Activated CD4-positive, alpha-beta memory T cell treated with anti-CD3 and anti-CD28 coated beads for 36 hours (primary cell): ENCODE measurements around the gene SPDYE4. TPM values are rescaled to one million over a fixed set of nuclear protein-coding genes. Genes with fewer than 3 reads are reported as not detected.

Experiments
- CTCF ChIA-PET: fragments of 350-600 bp; sonication (Branson Sonifier 250); formaldehyde crosslinking; loops from one replicate; lab custom pipeline; 2021; ENCODE audit warnings: antibody characterized with exemption, inconsistent platforms; lab: Charles Lee
- POLR2A ChIA-PET: fragments of 350-600 bp; sonication (Branson Sonifier 250); formaldehyde crosslinking; loops from one replicate; lab custom pipeline; 2021; ENCODE audit warnings: antibody characterized with exemption; lab: Charles Lee
- DNase-seq: peaks from one replicate; pipeline ENCODE4 v3.0.0-alpha.2; 2020
- H3K27ac Mint-ChIP-seq: one replicate; pipeline ENCODE4 v1.8.0; 2021; ENCODE audit warnings: mixed read lengths
- H3K27me3 Mint-ChIP-seq: one replicate; pipeline ENCODE4 v1.8.0; 2021; ENCODE audit warnings: mixed read lengths
- H3K36me3 Mint-ChIP-seq: one replicate; pipeline ENCODE4 v1.8.0; 2021; ENCODE audit warnings: mixed read lengths
- H3K4me1 Mint-ChIP-seq: one replicate; pipeline ENCODE4 v1.8.0; 2021; ENCODE audit warnings: low read depth, mixed read lengths
- H3K4me3 Mint-ChIP-seq: one replicate; pipeline ENCODE4 v1.8.0; 2021; ENCODE audit warnings: mild to moderate bottlenecking, mixed read lengths
- H3K9me3 Mint-ChIP-seq: one replicate; pipeline ENCODE4 v1.8.0; 2021; ENCODE audit warnings: mixed read lengths
- intact Hi-C: fragments of 100-400 bp; cut with micrococcal nuclease; formaldehyde crosslinking; loops from one replicate; pipeline ENCODE4 v1.15.1; 2023
- total RNA-seq, 2 experiments: library from RNA; stranded (reverse); gene quantifications; one replicate each; pipeline ENCODE4 v1.2.3, GENCODE V29; 2021

Gene SPDYE4
- total RNA-seq, 2 experiments from 2014 or later: not detected

- no peak overlapping the region for H3K4me3 Mint-ChIP-seq
- intact Hi-C loops: no loop called here
- no peaks in the 10 kb centered on the region for H3K36me3 Mint-ChIP-seq
- peaks cover 1% of the 10 kb centered on the region for H3K27me3 Mint-ChIP-seq
- CTCF ChIA-PET: no interaction called here
- no peaks in the 10 kb centered on the region for H3K9me3 Mint-ChIP-seq
- H3K4me1 Mint-ChIP-seq: no peaks in the 10 kb centered on the region
- DNase-seq: no peak
- H3K27ac Mint-ChIP-seq: no peak overlapping the region
- POLR2A ChIA-PET: no interaction called here
These were observed 38.8 kb downstream of the SPDYE4 start for GRCh38 chr17:8719291-8720246.

- Mint-ChIP-seq H3K27ac (no peak overlapping the region), H3K27me3 (peaks cover 1% of the 10 kb centered on the region), H3K9me3 (no peaks in the 10 kb centered on the region), H3K4me3 (no peak overlapping the region), H3K36me3 (no peaks in the 10 kb centered on the region), H3K4me1 (no peaks in the 10 kb centered on the region)
- POLR2A ChIA-PET: no interaction called here
- CTCF ChIA-PET: interaction anchor here (1.0 kb wide), 1 partner anchor 308 kb away, joined by 4 read pairs; no protein-coding TSS in a partner anchor
- DNase-seq: no peak
- intact Hi-C loops: no loop called here
These were observed 40.3 kb downstream of the SPDYE4 start for GRCh38 chr17:8718001-8718563.

DNA sequence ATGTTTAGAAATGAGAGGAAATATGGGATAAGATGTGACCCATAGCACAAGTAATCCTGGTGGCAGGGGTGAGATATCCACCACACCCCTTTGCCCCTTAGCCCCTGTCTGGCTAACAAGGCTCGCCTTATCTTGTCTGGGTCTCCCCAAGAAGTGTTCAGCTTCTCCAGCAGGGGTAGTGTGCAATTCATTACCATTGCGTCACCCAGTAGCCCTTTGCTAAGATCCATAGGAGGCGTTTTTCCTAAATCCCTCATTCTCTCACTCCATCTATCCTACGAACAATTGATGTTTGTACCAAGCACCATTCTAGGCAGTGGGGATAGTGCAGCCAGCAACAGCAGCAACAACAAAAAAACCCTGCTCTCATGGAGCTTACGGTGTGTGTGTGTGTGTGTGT, 44.5 kb downstream of the SPDYE4 start:
- no peaks in the 10 kb centered on the region for H3K9me3 Mint-ChIP-seq
- H3K36me3 Mint-ChIP-seq: no peaks in the 10 kb centered on the region
- intact Hi-C loops: no loop called here
- no peak for DNase-seq
- H3K4me3 Mint-ChIP-seq: no peak overlapping the region
- H3K4me1 Mint-ChIP-seq: no peaks in the 10 kb centered on the region
- H3K27me3 Mint-ChIP-seq: peaks cover 14% of the 10 kb centered on the region
- no peak overlapping the region for H3K27ac Mint-ChIP-seq
- ChIA-PET POLR2A (no interaction called here), CTCF (no interaction called here)

GRCh38 chr17:8713315-8713714, 45.0 kb downstream of the SPDYE4 start:
- Mint-ChIP-seq H3K36me3 (no peaks in the 10 kb centered on the region), H3K4me3 (no peak overlapping the region), H3K27ac (no peak overlapping the region), H3K4me1 (no peaks in the 10 kb centered on the region), H3K9me3 (no peaks in the 10 kb centered on the region), H3K27me3 (peaks cover 14% of the 10 kb centered on the region)
- DNase-seq: no peak
- CTCF ChIA-PET: no interaction called here
- POLR2A ChIA-PET: no interaction called here
- intact Hi-C loops: no loop called here

DNA sequence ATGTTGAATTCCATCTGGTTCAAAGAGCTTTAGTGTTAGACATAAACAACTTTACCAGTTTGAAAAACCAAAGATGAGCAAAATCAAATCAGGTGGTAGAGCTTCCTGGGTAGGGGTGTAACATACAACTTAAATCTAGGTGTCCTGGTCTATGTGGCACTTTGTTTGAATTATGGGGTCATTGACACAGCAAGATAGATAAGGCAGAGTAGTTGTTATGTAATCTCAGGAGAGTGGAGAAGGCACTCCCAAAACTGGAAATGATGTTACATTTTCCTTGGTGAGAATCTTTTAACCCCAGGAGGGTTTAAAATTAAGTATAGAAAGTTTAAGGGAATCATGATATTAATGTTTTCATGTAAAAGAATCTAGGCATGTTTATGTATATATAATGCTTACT, 45.6 kb downstream of the SPDYE4 start:
- H3K4me1 Mint-ChIP-seq: no peaks in the 10 kb centered on the region
- H3K4me3 Mint-ChIP-seq: no peak overlapping the region
- CTCF ChIA-PET: no interaction called here
- intact Hi-C loops: no loop called here
- DNase-seq: no peak
- no peaks in the 10 kb centered on the region for H3K9me3 Mint-ChIP-seq
- H3K27ac Mint-ChIP-seq: no peak overlapping the region
- H3K36me3 Mint-ChIP-seq: no peaks in the 10 kb centered on the region
- H3K27me3 Mint-ChIP-seq: peaks cover 20% of the 10 kb centered on the region
- POLR2A ChIA-PET: no interaction called here

GRCh38 chr17:8711291-8711690, 47.1 kb downstream of the SPDYE4 start:
- no peaks in the 10 kb centered on the region for H3K4me1 Mint-ChIP-seq
- ChIA-PET POLR2A (no interaction called here), CTCF (no interaction called here)
- no peaks in the 10 kb centered on the region for H3K36me3 Mint-ChIP-seq
- peaks cover 24% of the 10 kb centered on the region for H3K27me3 Mint-ChIP-seq
- no peak overlapping the region for H3K27ac Mint-ChIP-seq
- intact Hi-C loops: no loop called here
- H3K9me3 Mint-ChIP-seq: no peaks in the 10 kb centered on the region
- no peak overlapping the region for H3K4me3 Mint-ChIP-seq
- no peak for DNase-seq

- peaks cover 25% of the 10 kb centered on the region for H3K27me3 Mint-ChIP-seq
- no peak for DNase-seq
- H3K27ac Mint-ChIP-seq: no peak overlapping the region
- H3K4me3 Mint-ChIP-seq: no peak overlapping the region
- H3K4me1 Mint-ChIP-seq: no peaks in the 10 kb centered on the region
- no peaks in the 10 kb centered on the region for H3K9me3 Mint-ChIP-seq
- POLR2A ChIA-PET: no interaction called here
- intact Hi-C loops: no loop called here
- CTCF ChIA-PET: no interaction called here
- no peaks in the 10 kb centered on the region for H3K36me3 Mint-ChIP-seq
These were observed 47.5 kb downstream of the SPDYE4 start for GRCh38 chr17:8710813-8711212.

- intact Hi-C loops: no loop called here
- H3K9me3 Mint-ChIP-seq: no peaks in the 10 kb centered on the region
- no peak for DNase-seq
- ChIA-PET CTCF (no interaction called here), POLR2A (no interaction called here)
- peaks cover 30% of the 10 kb centered on the region for H3K27me3 Mint-ChIP-seq
- H3K36me3 Mint-ChIP-seq: no peaks in the 10 kb centered on the region
- H3K4me3 Mint-ChIP-seq: no peak overlapping the region
- no peak overlapping the region for H3K27ac Mint-ChIP-seq
- no peaks in the 10 kb centered on the region for H3K4me1 Mint-ChIP-seq
These were observed 49.3 kb downstream of the SPDYE4 start for GRCh38 chr17:8709006-8709405.

- H3K4me3 Mint-ChIP-seq: no peak overlapping the region
- no peaks in the 10 kb centered on the region for H3K9me3 Mint-ChIP-seq
- DNase-seq: no peak
- peaks cover 32% of the 10 kb centered on the region for H3K27me3 Mint-ChIP-seq
- no peaks in the 10 kb centered on the region for H3K36me3 Mint-ChIP-seq
- ChIA-PET POLR2A (interaction anchor here (0.5 kb wide), 1 partner anchor 577 kb away, joined by 3 read pairs; no protein-coding TSS in a partner anchor), CTCF (no interaction called here)
- no peaks in the 10 kb centered on the region for H3K4me1 Mint-ChIP-seq
- intact Hi-C loops: no loop called here
- no peak overlapping the region for H3K27ac Mint-ChIP-seq
These were observed 50.3 kb downstream of the SPDYE4 start for GRCh38 chr17:8708025-8708461.

DNA sequence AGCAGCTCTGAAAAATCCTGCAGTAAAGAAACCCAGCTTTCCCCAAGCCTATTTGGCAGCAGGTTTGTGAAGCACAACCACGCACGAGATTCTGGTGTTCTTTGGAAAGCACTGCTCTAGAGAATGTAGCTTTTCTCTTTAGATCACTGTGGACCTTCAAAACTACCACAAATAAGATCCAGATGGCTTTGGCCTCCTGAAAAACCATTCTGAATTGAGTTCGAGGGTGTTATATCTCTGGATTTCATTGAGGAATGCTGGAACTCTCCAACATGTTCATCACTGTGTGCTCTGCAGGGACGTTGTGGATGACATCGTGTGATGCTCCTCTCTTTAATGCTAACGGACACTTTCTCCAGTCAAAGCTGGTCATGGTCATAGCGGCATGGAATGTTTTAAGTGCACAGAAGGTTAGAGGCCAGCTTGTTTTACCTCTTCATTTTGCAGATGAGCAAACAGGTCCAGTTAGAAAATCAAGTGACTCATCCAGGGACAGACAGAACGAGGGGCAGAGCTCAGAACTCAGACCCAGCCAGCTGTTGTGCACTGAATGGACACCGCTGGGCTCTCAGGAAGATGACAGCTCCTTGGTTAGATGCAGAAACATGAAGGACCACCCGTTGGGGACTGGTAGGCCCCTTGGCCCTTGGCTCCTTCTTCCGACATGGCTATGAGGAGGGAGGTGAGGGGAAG, 50.9 kb downstream of the SPDYE4 start:
- Mint-ChIP-seq H3K36me3 (no peaks in the 10 kb centered on the region), H3K9me3 (no peaks in the 10 kb centered on the region), H3K27me3 (peaks cover 32% of the 10 kb centered on the region), H3K27ac (no peak overlapping the region), H3K4me3 (no peak overlapping the region), H3K4me1 (no peaks in the 10 kb centered on the region)
- ChIA-PET CTCF (no interaction called here), POLR2A (interaction anchor here (0.5 kb wide), 1 partner anchor 577 kb away, joined by 3 read pairs; no protein-coding TSS in a partner anchor)
- DNase-seq: no peak
- intact Hi-C loops: no loop called here

DNA sequence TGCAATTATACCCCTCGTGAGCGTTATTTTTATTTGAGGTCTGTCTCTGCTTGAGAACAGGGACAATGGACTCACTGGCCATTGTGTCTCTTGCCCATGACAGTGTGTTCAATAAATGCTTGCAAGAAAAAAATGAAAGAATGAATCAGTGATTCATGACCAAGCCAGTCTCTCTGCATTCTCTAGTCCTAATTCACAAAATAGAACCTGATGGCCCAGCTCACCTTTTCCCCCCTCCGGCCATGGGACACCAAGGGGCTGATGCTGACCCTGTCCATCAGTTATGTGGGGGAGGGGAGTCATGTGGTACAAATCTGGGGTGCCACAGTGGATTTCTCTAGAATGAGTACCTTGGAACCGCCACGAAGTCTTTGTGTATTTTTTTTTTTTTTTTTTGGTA, 51.9 kb downstream of the SPDYE4 start:
- H3K9me3 Mint-ChIP-seq: no peaks in the 10 kb centered on the region
- H3K4me3 Mint-ChIP-seq: no peak overlapping the region

DNA sequence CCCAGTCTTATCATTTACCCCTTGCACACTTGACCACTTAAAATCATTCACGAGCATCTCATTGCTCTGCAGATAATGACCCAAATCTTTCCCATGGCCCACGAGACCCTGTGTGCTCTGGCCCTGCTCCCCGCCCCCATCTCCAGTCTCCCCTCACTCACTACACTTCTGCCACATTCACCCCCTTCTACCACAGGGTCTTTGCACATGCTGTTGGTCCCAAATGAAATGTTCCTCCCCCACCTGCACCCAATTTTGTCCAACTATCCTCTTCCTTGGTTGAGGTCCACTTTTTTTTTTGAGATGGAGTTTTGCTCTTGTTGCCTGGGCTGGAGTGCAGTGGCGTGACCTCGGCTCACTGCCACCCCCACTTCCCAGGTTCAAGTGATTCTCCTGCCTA, 52.9 kb downstream of the SPDYE4 start:
- Mint-ChIP-seq H3K36me3 (no peaks in the 10 kb centered on the region), H3K4me3 (no peak overlapping the region), H3K27ac (no peak overlapping the region), H3K4me1 (no peaks in the 10 kb centered on the region), H3K27me3 (peaks cover 28% of the 10 kb centered on the region), H3K9me3 (no peaks in the 10 kb centered on the region)
- no peak for DNase-seq
- CTCF ChIA-PET: no interaction called here
- intact Hi-C loops: no loop called here
- POLR2A ChIA-PET: no interaction called here

More for the DNA sequence above, 51.9 kb downstream of the SPDYE4 start:
- no peak overlapping the region for H3K27ac Mint-ChIP-seq
- H3K27me3 Mint-ChIP-seq: peaks cover 32% of the 10 kb centered on the region
- H3K4me1 Mint-ChIP-seq: no peaks in the 10 kb centered on the region
- no peaks in the 10 kb centered on the region for H3K36me3 Mint-ChIP-seq
- intact Hi-C loops: no loop called here
- CTCF ChIA-PET: no interaction called here
- no peak for DNase-seq
- POLR2A ChIA-PET: no interaction called here
